Progenitor cell of endocrine pancreas (in vitro differentiated cells): Measurements from ENCODE around the gene GKN2. TPM values are rescaled to one million over a fixed set of nuclear protein-coding genes. Genes with fewer than 3 reads are reported as not detected.

Experiments
- DNase-seq: peaks from one replicate; pipeline ENCODE4 v3.0.0; 2021; ENCODE audit warnings: low spot score; ENCODE audit not compliant: unreplicated experiment
- H3K27ac Mint-ChIP-seq: 2 replicates; pipeline ENCODE4 v1.8.0; 2021; ENCODE audit warnings: mild to moderate bottlenecking, moderate library complexity, mixed read lengths
- H3K27me3 Mint-ChIP-seq: 2 replicates; pipeline ENCODE4 v1.8.0; 2021; ENCODE audit warnings: mixed read lengths
- H3K36me3 Mint-ChIP-seq: 2 replicates; pipeline ENCODE4 v1.8.0; 2022; ENCODE audit warnings: mixed read lengths; ENCODE audit not compliant: insufficient read depth
- H3K4me1 Mint-ChIP-seq: 2 replicates; pipeline ENCODE4 v1.8.0; 2021; ENCODE audit warnings: low read depth, mixed read lengths
- H3K4me3 Mint-ChIP-seq: 2 replicates; pipeline ENCODE4 v1.8.0; 2021; ENCODE audit warnings: low read depth, mild to moderate bottlenecking, moderate library complexity, mixed read lengths
- H3K9me3 Mint-ChIP-seq: 2 replicates; pipeline ENCODE4 v1.8.0; 2021; ENCODE audit warnings: low read depth, mixed read lengths
- total RNA-seq: library from RNA; stranded (reverse); gene quantifications from 2 replicates; pipeline ENCODE4 v1.2.1, GENCODE V29; 2021
- TF ChIP-seq, protein P1 (sequence below): fragments of 200-600 bp; sonication (generic); IDR thresholded peaks from one replicate; pipeline ENCODE4 v1.5.0; 2021; ENCODE audit warnings: antibody characterized with exemption, mild to moderate bottlenecking; ENCODE audit not compliant: unreplicated experiment

The GKN2 gene
- total RNA-seq, 1 donor from 2014 or later: not detected

DNA sequence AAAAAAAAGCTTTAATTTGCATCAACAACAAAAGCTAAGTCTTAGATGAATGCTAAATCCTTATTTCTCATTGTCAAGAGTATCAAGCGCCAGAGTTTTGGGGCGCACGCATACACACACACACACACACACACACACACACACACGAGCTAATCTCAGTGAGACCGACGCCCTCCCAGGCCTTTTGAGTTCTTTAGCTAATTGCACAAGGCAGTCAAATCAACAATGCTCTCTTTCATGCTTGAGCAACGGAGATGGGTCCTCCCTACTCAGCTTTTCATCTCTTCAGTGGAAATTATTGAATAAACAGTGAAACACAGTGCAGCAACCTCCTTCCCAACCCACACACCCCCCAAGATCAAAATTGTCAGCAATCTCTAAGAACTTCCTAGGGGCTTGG lies 41.0 kb upstream of the GKN2 start:
- no peak overlapping the region for H3K27ac Mint-ChIP-seq
- TF ChIP-seq, protein P1, sequence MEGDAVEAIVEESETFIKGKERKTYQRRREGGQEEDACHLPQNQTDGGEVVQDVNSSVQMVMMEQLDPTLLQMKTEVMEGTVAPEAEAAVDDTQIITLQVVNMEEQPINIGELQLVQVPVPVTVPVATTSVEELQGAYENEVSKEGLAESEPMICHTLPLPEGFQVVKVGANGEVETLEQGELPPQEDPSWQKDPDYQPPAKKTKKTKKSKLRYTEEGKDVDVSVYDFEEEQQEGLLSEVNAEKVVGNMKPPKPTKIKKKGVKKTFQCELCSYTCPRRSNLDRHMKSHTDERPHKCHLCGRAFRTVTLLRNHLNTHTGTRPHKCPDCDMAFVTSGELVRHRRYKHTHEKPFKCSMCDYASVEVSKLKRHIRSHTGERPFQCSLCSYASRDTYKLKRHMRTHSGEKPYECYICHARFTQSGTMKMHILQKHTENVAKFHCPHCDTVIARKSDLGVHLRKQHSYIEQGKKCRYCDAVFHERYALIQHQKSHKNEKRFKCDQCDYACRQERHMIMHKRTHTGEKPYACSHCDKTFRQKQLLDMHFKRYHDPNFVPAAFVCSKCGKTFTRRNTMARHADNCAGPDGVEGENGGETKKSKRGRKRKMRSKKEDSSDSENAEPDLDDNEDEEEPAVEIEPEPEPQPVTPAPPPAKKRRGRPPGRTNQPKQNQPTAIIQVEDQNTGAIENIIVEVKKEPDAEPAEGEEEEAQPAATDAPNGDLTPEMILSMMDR: no peak
- H3K36me3 Mint-ChIP-seq: no peaks in the 10 kb centered on the region
- no peak overlapping the region for H3K4me3 Mint-ChIP-seq
- no peaks in the 10 kb centered on the region for H3K4me1 Mint-ChIP-seq
- no peak for DNase-seq
- peaks cover 17% of the 10 kb centered on the region for H3K27me3 Mint-ChIP-seq
- H3K9me3 Mint-ChIP-seq: no peaks in the 10 kb centered on the region

DNA sequence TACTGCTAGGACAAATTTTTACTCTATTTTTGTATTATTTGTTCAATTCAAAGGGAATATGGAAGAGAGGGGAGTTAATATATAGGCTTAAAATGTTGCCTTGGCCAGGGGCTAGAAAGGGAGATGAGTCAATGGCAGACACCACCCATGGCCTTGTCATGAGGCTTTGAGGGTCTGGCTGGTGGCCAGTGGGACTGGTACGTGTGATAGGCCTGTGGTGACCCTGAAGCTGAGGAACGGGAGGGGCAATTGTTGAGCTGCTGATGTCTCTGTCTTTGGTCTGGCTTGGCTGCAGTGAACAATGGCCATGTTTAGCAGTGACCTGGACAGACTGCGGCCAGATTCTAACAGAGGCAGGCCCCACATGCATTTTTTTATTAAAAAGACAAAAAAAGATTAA lies 40.2 kb upstream of the GKN2 start:
- Mint-ChIP-seq H3K27me3 (peaks cover 17% of the 10 kb centered on the region), H3K4me3 (no peak overlapping the region), H3K27ac (no peak overlapping the region), H3K36me3 (no peaks in the 10 kb centered on the region), H3K9me3 (no peaks in the 10 kb centered on the region), H3K4me1 (no peaks in the 10 kb centered on the region)
- no peak for DNase-seq
- TF ChIP-seq, protein P1: no peak

DNA sequence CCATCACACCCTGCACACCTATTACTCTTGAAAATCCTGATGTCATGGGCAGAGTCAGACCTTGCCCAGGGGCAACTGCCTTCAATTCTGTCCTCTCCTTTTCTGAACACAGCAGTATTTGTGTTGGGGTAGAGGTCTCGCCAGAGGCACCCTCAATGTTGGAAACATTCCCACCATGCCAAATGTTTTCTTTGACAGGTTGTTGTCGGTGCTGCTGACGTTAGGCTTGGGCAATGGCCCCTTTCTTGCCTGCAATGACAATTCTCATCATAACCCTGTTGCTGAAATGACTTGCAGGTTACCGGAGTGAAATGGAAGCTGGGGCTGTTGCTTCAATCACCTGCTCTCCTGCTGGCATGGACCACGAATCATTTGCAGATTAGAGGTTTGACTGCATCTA lies 39.6 kb upstream of the GKN2 start:
- Mint-ChIP-seq H3K27ac (no peak overlapping the region), H3K4me3 (no peak overlapping the region), H3K36me3 (no peaks in the 10 kb centered on the region), H3K27me3 (peaks cover 17% of the 10 kb centered on the region), H3K9me3 (no peaks in the 10 kb centered on the region), H3K4me1 (no peaks in the 10 kb centered on the region)
- DNase-seq: no peak
- TF ChIP-seq, protein P1: no peak

DNA sequence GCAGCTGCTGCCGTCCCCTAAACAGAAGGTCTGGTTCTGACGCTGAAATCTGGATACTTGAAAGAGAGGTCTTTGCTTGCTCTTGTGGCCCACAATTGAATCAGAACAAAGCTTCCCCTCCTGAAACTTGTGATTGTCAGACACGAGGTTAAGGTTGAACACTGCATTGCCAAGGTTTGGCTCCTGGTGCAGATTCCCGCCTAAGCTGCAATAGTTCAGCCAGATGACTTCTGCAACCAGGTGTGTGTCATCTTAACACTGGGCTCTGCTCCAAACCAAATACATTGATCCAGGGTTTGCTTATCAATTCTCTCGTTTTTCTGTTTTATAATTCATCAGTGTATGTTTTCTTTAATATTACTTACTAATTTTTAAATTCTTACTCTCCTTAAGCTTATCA lies 36.3 kb upstream of the GKN2 start:
- no peaks in the 10 kb centered on the region for H3K9me3 Mint-ChIP-seq
- no peaks in the 10 kb centered on the region for H3K36me3 Mint-ChIP-seq
- no peak overlapping the region for H3K27ac Mint-ChIP-seq
- no peaks in the 10 kb centered on the region for H3K4me1 Mint-ChIP-seq
- H3K27me3 Mint-ChIP-seq: peaks cover 13% of the 10 kb centered on the region
- H3K4me3 Mint-ChIP-seq: no peak overlapping the region
- TF ChIP-seq, protein P1: no peak
- no peak for DNase-seq

DNA sequence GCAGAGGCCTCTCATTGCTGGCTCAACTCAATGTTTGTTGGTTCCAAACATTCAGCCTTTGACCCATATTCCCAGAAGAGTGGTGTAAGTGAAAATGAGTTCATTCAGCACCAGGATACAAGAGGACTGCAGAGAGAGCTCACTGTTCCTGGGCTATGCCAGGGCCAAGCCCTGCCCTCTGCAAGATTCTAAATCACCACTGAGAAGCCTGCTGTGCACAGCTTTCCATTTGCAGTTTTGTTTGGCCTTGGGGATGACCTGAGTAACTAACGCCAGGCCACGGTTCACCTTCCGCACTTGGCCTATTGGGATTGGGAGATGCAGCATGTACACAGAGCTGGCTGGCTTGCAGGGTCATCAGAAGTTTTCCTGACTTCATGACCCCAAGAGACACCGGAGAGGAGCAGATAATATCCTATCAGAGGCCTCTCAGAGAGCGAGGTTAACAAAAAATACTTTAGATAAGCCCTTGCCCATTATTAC lies 34.4 kb upstream of the GKN2 start:
- no peaks in the 10 kb centered on the region for H3K36me3 Mint-ChIP-seq
- no peaks in the 10 kb centered on the region for H3K9me3 Mint-ChIP-seq
- H3K4me3 Mint-ChIP-seq: no peak overlapping the region
- peaks cover 13% of the 10 kb centered on the region for H3K27me3 Mint-ChIP-seq
- no peak overlapping the region for H3K27ac Mint-ChIP-seq
- TF ChIP-seq, protein P1: no peak
- H3K4me1 Mint-ChIP-seq: no peaks in the 10 kb centered on the region
- DNase-seq: no peak
